Superior temporal gyrus (tissue), 1 donor: ENCODE results near the gene TSACC.

Source experiments
- DNase-seq: peaks from one replicate; pipeline ENCODE4 v3.0.0-alpha.2; 2016; ENCODE audit errors: extremely low spot score

The TSACC gene

GRCh38 chr1:156376146-156376545 is 37.8 kb downstream of the TSACC start:
- no peak for DNase-seq

- DNase-seq, result no peak
These were observed 38.9 kb downstream of the TSACC start for GRCh38 chr1:156376958-156377919.

- no peak for DNase-seq
These were observed 40.2 kb downstream of the TSACC start for GRCh38 chr1:156378557-156378956.

GRCh38 chr1:156379420-156380165 is 41.3 kb downstream of the TSACC start:
- no peak for DNase-seq

GRCh38 chr1:156382561-156382960 is 44.2 kb downstream of the TSACC start:
- DNase-seq, result no peak

DNA sequence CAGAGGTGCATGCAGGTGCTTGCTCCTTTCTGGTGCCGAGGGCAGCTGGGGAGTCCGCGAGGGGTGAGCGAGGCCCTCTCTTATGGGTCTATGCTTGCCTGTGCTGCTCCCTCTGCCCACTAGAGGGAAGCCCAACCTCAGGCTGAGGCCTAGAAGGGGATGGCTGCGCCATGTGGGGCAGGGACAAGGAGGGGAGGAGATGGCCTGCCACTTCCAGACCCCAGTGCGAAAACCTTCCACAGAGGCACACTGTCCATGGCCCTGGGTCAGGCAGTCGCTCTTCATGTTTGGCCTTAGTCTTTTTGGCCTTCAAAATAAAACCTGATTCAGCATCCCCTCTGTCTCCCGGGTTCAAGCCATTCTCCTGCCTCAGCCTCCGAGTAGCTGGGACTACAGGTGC is 44.7 kb downstream of the TSACC start:
- peak; percentile 90 for DNase-seq

DNA sequence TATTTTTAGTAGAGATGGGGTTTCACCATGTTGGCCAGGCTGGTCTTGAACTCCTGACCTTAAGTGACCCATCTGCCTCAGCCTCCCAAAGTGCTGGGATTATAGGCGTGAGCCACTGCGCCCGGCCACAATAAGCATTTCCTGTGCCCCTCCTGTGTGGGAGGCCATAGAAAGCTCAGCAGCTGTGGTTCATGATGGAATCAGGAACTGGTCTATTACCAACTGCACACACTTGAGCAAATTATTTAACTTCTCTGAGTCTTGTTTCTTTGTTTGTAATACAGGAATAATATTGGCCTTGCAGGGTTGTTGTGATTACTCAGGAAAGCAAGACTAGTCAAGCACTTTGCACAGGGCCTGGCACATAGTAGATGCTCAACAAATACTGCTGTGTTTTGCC is 45.7 kb downstream of the TSACC start:
- DNase-seq, result no peak

GRCh38 chr1:156384658-156385057 is 46.3 kb downstream of the TSACC start:
- no peak for DNase-seq

- DNase-seq, result peak; percentile 93
These were observed 47.3 kb downstream of the TSACC start for GRCh38 chr1:156385534-156386031.

- no peak for DNase-seq
These were observed 48.0 kb downstream of the TSACC start for GRCh38 chr1:156386134-156386901.

- DNase-seq, result peak; percentile 17
These were observed 48.9 kb downstream of the TSACC start for GRCh38 chr1:156386949-156387869.

DNA sequence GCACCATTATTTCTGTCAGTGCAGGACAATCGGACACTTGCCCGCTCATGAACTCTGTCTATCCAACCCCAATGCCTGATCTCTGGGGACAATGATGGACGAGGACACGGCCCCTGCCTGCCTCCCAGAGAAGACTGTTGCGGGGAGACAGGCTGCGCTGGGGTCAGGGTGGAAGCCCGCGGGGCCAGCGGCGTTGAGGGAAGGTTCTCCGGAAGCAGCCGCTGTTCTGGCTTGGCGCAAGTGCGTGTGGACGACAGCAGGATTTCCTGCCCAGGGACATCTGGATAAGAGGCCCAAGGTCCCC is 49.5 kb downstream of the TSACC start:
- no peak for DNase-seq

- DNase-seq, result peak; percentile 90
These were observed 50.1 kb downstream of the TSACC start for GRCh38 chr1:156388174-156389137.

DNA sequence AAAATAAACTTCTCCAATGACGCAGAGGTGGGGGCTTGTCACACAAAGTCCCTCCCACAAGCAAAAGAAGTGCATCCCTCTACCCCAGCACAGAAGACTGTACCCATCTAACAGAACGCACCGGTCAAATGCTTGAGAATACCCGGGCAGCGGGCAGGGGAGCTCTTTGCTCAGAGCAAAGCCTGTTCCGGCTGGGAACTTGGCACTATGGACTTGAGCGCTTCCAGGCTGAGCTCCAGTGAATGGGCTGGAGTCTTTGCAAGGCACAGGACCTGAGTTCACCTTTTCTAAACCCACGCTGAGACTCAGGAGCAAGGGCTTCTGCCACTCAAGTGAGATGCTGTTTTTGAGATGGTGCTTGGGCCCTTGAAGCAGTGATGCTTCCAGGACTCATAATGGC is 51.0 kb downstream of the TSACC start:
- peak; percentile 51 for DNase-seq

DNA sequence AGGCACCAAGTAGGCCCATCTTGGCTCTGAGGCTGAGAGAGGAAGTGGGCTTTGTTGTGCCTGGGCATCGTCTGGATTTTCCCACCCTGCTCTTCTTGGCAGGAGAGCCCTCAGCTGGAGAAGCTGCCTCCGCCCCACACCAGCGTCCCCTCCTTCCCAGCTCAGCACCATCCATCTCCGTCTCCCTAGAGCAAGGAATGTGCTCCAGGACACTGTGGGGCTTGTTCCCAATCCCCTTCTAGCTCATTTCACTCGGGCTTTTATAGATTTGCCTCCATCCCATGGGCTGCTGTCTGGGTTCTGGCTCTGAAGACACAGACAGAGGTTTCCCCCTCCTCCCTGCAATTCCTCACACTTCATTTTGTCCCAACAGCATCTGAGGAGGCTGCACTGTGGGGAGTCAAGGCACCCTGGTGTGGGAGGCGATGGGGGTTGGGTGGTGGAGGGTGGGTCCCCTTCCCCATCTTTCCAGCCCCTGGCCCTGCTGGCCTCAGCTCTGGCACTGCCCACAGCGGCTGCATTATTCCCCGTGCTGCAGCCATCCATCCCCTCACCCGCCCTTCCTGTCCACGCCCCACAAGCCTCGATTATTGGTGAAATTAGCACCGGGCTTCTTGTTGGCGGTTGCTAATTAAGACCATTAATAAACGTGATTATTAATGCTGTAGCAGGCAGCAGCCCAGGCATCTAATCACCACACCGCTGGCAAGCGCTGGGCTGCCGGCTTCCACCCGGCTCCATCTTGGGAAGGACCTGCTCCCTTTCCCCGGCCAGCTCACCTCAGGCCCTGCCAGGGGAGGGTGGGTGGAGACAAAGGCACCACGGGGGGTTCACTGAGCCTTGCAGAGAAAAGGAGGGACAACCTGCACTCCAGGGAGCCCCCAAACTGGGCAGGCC is 52.4 kb downstream of the TSACC start:
- peak; percentile 65 for DNase-seq

- DNase-seq, result no peak
These were observed 53.0 kb downstream of the TSACC start for GRCh38 chr1:156391366-156391677.

GRCh38 chr1:156391701-156392100 is 53.4 kb downstream of the TSACC start:
- DNase-seq, result no peak

DNA sequence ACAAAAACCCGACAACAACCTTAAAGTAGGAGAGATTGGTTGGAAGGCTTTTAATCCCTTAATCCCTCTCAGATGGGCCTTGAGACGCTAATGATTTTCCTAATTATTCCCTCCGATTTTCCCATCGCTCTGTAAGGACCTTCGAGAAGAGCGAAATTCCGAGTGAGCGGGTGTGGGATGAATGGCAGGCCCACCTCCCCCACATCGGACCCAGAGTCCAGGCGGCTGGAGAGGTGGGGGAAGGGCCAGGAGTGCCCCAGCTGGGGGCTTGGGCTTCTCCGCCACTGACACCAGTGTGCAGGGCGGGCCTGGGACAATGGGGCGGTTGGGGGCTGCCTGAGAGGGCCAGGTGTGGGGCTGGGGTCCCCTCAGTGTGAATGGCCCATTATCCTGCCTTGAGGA is 54.1 kb downstream of the TSACC start:
- no peak for DNase-seq

DNA sequence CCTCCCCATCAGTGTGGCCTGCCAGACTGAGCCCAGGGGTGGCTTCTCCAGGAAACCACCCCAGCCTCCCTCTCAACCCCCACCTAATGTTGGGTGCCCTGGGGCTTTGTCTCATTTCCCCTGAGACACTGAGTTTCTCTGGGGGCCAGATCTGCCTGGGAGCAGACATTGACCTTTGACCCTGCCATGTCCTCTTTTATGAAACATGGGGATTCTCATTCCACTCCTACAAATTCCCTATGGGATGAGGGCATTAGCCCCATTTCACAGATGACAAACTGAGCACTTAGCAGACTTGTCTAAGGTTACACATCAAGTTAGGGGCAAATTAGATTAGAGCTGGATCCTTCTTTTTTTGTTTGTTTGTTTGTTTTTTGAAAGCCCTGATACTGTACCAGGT is 54.8 kb downstream of the TSACC start:
- no peak for DNase-seq
